GM19239 (cell line): ENCODE data around the gene ATP11A.
"Not testable (repeated sequence)": the region's sequence is repeated elsewhere in the genome, so short reads cannot be mapped to it uniquely, and the experiment has no call there.

Source experiments
- DNase-seq: peaks from one replicate; pipeline ENCODE4 v3.0.0; 2011; ENCODE audit warnings: low spot score; ENCODE audit not compliant: insufficient read length
- FAIRE-seq: peaks from 2 replicates; lab custom pipeline; 2011; peaks lifted over from hg19 to GRCh38; lab: Jason Lieb, UNC

The ATP11A gene

GRCh38 chr13:112844411-112844810 is 154.6 kb downstream of the ATP11A start:
- DNase-seq (no peak), FAIRE-seq (no peak)

DNA sequence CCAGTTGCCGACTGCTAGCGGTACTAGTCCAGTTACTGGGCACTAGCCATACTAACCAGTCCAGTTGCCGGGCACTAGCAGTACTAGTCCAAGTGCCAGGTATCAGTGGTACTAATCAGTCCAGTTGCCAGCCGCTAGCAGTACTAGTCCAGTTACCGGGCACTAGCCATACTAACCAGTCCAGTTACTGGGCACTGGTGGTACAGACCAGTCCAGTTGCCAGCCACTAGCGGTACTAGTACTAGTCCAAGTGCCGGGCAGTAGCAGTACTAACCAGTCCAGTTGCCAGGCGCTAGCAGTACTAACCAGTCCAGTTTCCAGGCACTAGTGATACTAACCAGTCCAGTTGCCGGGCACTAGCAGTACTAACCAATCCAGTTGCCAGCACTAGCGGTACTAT is 155.0 kb downstream of the ATP11A start:
- FAIRE-seq (no peak), DNase-seq (no peak)

DNA sequence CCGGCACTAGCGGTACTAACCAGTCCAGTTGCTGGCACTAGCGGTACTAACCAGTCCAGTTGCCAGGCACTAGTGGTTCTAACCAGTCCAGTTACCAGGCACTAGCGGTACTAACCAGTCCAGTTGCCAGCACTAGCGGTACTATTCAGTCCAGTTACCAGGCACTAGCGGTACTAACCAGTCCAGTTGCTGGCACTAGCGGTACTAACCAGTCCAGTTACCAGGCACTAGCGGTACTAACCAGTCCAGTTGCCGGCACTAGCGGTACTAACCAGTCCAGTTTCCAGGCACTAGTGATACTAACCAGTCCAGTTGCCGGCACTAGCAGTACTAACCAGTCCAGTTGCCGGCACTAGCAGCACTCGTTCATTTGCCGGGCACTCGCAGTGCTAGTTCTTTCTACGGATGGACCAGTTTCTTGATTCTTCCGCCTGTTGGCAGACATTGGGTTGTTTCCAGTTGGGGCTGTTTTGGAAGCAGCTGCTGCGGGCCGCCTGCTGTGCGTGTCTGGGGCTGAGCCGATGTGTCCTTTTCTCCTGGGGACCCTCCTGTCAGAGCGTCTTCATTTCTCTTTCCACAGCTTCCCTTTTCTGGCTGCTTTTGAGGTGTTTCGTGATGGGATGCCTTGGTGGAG is 155.8 kb downstream of the ATP11A start:
- FAIRE-seq (no peak), DNase-seq (no peak)

DNA sequence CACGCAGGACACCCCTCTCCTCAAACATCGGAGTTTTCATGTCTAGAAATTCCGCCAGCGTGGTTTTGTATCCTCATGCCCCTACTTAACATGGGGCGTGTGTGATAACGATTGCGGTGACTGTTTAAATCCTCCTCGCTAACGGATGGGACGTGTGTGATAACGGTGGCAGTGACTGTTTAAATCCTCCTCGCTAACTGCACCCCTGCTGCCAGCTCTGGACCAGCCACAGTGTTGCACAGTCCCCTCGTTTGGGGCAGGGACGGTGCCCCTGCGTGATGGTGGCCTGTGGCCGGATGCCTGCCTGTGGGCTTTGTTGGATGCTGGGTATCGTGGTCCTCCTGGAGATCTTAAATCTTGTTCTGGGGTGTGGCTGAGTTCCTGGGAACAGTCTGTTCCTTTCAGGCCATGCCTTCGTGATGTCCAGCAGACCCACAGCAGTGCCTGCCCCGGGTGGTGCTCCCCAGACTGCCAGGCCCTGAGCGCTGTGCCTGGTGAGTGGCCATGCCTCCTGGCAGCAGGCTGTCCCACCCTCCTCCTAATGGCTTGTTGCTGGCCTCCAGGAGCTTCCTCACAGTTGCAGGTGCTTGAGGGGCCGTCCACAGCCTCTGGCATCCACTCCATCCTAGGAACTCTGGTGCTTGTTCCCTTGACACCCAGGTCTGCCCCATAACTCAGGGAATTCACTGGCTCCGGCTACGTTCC is 156.7 kb downstream of the ATP11A start:
- FAIRE-seq = no peak

DNA sequence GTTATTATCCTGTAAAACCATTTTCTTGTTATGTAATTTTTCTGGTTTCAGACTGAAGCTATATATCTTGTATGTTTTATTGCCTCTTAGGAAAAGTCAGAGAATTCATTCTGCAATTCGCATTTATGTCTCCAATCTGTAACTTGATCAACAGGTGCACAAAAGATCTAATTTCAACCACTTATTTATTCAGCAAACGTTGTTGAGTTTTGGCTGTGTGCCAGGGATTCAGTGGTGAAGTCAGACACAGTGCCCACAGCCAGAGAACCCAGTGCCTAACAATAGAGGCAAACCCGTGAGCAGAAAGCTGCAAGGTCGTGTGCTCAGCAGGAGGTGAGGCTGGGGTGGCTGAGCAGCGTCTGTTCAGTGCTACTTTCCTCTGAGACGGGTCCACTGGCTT is 159.7 kb downstream of the ATP11A start:
- no peak for DNase-seq
- FAIRE-seq = no peak

More for the DNA sequence above, 156.7 kb downstream of the ATP11A start:
- DNase-seq = no peak

DNA sequence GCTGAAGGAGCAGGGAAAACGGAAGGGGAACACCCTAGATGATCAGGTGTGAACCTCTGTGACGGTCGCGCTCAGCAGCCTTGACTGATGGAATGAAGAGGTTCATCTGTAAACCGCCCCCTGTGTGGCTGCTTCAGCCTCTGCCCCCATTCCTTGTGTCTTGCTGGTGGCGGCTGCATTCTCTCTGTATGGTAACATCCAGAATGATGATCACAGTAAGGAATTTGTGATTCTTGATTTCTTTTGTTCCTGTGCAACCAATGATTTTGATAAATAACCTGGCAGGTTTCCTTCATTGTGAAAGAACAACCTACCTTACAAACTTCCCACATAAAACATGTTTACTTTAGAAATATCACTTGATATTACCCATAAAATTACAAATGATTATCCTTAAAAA is 160.4 kb downstream of the ATP11A start:
- DNase-seq (no peak), FAIRE-seq (no peak)

GRCh38 chr13:112851107-112852038 is 161.5 kb downstream of the ATP11A start:
- FAIRE-seq = no peak
- DNase-seq = no peak

DNA sequence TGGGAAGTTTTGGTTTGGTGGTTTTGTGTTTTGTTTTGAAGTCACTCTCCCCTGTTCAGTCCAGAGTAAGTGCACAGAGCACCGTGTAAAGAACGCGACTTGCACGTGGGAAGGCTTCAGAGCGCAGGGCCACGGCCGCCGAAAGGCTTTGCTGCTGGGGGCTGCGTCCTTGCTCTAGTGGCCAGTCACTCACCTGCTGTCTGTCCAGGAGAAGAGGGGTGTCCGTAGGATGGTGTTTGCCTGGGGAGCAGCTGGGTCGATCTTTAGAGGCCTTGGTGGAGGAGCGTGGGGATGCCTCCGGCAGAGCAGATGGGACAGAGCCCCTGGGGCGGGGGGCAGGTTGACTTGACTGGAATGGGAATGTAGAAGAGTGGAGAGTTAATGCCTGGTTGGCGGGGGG is 162.6 kb downstream of the ATP11A start:
- FAIRE-seq = no peak

DNA sequence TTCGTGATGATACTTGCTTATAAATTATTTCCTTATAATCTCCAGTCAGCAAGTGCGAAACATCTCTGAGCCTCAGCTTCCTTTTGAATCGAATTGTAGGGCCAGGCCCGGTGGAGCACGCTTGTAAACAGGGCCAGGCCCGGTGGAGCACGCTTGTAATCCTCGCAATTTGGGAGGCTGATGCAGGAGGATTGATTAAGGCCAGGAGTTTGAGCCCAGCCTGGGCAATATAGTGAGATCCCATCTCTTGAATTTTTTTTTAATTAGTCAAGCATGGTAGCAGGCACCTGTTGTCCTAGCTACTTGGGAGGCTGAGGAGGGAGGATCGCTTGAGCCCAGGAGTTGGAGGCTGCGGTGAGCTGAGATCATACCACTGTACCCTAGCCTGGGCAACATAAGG is 163.0 kb downstream of the ATP11A start:
- no peak for DNase-seq
- FAIRE-seq = no peak

More for the DNA sequence above, 162.6 kb downstream of the ATP11A start:
- no peak for DNase-seq

GRCh38 chr13:112854321-112854720 is 164.5 kb downstream of the ATP11A start:
- DNase-seq = no peak
- FAIRE-seq = no peak

DNA sequence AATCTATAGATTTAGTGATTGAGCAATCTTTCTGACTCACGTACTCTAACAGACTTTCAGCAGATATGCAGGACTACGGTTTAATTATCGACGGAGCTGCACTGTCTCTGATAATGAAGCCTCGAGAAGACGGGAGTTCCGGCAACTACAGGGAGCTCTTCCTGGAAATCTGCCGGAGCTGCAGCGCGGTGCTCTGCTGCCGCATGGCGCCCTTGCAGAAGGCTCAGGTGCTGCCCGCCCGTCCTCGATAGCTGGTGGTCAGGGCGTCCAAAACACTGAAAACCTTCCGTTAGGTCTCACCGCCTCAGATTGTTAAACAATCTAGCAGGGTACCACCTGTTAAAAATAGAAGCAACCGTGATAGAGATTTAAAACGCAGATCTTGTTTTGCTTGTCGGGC is 166.0 kb downstream of the ATP11A start:
- FAIRE-seq (no peak), DNase-seq (no peak)

DNA sequence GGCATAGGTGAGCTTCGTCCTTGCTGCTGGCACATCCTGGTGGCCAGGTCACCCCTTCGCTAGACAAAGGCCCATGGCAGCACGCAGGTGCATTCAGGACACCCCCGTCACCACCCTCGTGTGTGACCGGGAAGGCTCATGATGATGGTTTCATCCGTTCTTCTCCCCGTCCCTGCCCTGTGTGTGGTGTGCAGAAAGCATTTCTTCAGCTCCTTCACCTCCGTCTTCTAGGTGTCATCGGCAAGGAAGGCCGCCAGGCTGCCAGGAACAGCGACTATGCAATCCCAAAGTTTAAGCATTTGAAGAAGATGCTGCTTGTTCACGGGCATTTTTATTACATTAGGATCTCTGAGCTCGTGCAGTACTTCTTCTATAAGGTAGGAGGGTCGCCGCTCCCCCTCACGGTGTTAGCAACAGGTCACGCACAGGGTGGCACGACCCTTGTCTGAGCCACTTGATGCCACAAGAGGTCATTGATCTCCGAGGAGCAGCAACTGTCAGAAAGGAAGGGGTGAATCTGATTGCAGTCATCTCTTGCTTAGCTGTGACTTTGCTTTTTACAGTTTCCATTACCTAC is 168.2 kb downstream of the ATP11A start:
- DNase-seq = no peak
- no peak for FAIRE-seq

DNA sequence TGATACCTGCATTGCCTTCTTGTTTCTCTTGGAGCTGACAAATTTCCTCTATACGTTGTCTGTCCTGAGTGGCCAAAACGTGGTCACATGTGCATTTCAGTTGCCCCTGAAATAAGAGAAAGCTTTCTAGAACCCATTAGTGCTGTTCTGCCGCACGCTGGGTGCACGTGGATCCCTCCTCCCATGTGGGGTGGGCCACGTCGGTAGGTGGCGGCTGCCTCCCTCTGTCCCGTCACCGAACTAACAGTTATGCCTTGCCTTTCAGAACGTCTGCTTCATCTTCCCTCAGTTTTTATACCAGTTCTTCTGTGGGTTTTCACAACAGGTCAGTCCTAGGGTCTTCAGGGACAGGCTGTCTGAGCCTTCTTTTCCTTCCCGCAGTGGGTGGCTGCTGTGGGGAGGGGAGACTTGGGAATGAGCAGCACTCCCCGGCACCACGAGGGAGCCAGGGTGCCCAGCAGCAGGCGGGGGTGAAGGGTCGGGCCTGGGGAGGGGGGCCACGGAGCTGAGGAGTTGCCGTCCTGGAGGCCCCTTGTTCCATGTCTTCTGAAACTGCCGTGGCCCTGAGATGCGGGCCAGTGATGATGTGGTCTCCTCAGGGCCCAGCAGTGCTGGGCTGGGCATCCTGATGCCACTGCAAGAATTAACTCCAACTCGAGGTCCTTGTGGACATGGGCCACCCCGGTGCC is 169.4 kb downstream of the ATP11A start:
- FAIRE-seq (no peak), DNase-seq (no peak)

GRCh38 chr13:112859817-112860190 is 170.0 kb downstream of the ATP11A start:
- DNase-seq (no peak), FAIRE-seq (no peak)

DNA sequence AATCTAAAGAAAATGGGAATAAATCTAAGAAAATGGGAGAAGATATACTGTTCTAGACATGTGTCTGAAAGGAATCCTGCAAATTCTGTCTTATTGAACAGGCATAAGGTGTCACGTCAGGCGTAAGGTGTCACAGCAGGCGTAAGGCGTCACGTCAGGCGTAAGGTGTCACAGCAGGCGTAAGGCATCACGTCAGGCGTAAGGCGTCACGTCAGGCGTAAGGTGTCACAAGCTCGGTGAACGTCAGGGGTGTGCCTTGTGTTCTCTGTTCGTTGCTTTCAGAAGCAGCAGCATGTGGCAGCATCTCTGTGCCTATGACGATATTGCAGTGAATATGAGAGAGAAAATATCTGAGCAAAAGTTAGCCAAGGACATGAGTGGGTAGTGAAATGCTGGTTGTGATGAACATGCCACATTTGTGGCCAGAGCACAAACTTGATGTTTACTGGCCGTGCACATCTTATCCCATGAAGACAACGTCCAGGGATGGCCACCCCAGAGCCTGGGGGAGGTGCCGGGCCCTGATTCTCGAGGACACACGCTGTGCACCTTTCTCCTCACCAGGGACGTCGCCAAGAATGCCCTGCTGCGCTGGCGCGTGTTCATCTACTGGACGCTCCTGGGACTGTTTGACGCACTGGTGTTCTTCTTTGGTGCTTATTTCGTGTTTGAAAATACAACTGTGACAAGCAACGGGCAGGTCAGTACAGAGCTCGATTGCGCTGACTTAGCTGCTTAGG is 172.2 kb downstream of the ATP11A start:
- DNase-seq = no peak
- FAIRE-seq = no peak

DNA sequence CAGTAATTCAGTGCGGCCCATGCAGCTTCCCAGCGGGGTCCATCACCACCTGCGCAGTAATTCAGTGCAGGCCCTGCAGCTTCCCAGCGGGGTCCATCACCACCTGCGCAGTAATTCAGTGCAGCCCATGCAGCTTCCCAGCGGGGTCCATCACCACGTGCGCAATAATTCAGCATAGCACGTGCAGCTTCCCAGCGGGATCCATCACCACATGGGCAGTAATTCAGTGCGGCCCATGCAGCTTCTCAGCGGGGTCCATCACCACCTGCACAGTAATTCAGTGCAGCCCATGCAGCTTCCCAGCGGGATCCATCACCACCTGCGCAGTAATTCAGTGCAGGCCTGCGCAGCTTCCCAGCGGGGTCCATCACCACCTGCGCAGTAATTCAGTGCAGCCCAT is 173.5 kb downstream of the ATP11A start:
- FAIRE-seq, DNase-seq: not testable (repeated sequence)

GRCh38 chr13:112865478-112865877 is 175.6 kb downstream of the ATP11A start:
- not testable (repeated sequence) for FAIRE-seq, DNase-seq

DNA sequence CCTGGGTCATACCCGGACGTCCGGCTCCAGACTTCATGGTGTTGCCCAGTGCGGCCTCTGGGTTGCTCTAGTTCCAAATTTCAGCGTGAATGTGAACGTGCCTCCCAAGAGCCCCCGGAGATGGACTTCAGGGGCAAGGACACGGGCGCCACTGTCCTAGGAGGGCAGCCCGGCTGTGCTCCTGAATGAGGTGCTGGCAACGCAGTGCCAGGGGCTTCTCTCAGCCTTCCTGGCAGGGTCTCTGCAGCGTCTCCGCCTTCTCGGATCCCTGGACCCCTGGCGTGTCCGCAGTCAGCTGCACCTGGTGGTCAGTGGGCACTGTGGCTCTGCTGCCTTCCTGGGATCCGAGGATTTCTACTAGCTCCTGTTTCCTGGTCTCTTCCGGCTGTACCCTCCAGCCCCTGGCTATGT is 177.5 kb downstream of the ATP11A start:
- no peak for FAIRE-seq
- no peak for DNase-seq

GRCh38 chr13:112868308-112868707 is 178.5 kb downstream of the ATP11A start:
- FAIRE-seq = no peak

More at GRCh38 chr13:112868308-112868707, 178.5 kb downstream of the ATP11A start:
- DNase-seq = no peak
